ENCODE measurements around the gene ATP8A2. TPM values are rescaled to one million over a fixed set of nuclear protein-coding genes. Genes with fewer than 3 reads are reported as not detected.

Gene ATP8A2
- total RNA-seq, 2 donors from 2014 or later: 0.41 to 1.6 TPM

- no peak for DNase-seq (ENCODE audit: low spot score)
- ATAC-seq (ENCODE audit: insufficient number of reproducible peaks, low FRiP score, low read depth): no peak
- Histone ChIP-seq H3K27ac (no peak overlapping the region), H3K9me3 (no peaks in the 10 kb centered on the region), H3K36me3 (no peaks in the 10 kb centered on the region), H3K27me3 (replicated peaks; ENCODE audit: insufficient read depth) (no peaks in the 10 kb centered on the region), H3K4me1 (ENCODE audit: control insufficient read depth in 1 of 2, low read depth in 2 of 2) (peaks cover 0 to 5% of the 10 kb centered on the region in 2 donors), H3K4me3 (peak overlapping the region; percentile 59)
- TF ChIP-seq, protein P1, sequence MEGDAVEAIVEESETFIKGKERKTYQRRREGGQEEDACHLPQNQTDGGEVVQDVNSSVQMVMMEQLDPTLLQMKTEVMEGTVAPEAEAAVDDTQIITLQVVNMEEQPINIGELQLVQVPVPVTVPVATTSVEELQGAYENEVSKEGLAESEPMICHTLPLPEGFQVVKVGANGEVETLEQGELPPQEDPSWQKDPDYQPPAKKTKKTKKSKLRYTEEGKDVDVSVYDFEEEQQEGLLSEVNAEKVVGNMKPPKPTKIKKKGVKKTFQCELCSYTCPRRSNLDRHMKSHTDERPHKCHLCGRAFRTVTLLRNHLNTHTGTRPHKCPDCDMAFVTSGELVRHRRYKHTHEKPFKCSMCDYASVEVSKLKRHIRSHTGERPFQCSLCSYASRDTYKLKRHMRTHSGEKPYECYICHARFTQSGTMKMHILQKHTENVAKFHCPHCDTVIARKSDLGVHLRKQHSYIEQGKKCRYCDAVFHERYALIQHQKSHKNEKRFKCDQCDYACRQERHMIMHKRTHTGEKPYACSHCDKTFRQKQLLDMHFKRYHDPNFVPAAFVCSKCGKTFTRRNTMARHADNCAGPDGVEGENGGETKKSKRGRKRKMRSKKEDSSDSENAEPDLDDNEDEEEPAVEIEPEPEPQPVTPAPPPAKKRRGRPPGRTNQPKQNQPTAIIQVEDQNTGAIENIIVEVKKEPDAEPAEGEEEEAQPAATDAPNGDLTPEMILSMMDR (IDR thresholded peaks at IDR 0.05): no peak
Measured at GRCh38 chr13:25372284-25373081, 709 bp downstream of the ATP8A2 start.

DNA sequence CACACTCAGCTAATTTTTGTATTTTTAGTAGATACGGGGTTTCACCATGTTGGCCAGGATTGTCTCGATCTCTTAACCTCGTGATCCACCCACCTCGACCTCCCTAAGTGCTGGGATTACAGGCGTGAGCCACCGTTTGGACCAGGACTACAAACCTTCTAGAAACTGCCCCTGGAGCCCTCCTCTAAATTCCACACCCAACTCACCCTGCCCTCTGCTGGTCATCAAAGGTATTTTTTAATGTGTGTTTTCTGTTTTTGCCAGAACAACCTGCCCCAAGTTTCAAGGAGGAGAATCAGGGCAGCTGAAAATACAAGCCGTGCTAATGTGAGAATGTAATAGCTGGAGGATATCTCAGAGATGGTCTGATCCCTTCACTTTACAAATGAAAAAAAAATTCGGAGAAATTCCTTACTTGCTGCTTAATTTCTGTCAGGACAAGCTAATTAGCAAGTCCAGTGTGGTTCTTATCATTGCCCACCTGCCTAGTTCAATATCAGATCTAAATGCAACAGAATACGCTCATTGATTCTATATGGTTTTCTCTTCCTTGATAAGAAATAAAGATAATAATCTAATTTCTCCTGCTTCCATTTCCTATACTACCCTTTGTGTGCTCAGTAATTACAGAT lies 4.1 kb downstream of the ATP8A2 start:
- Histone ChIP-seq H3K27ac (no peak overlapping the region), H3K9me3 (no peaks in the 10 kb centered on the region), H3K4me3 (no peak overlapping the region), H3K27me3 (replicated peaks; ENCODE audit: insufficient read depth) (no peaks in the 10 kb centered on the region), H3K4me1 (ENCODE audit: control insufficient read depth in 1 of 2, low read depth in 2 of 2) (peaks cover 0 to 5% of the 10 kb centered on the region in 2 donors), H3K36me3 (no peaks in the 10 kb centered on the region)
- no peak for DNase-seq (ENCODE audit: low spot score)
- ATAC-seq (ENCODE audit: insufficient number of reproducible peaks, low FRiP score, low read depth): no peak
- TF ChIP-seq, protein P1 (IDR thresholded peaks at IDR 0.05): peak; percentile 53

GRCh38 chr13:25377244-25377962 lies 5.6 kb downstream of the ATP8A2 start:
- Histone ChIP-seq H3K27ac (no peak overlapping the region), H3K4me1 (ENCODE audit: control insufficient read depth in 1 of 2, low read depth in 2 of 2) (peaks cover 0 to 2% of the 10 kb centered on the region in 2 donors), H3K36me3 (no peaks in the 10 kb centered on the region), H3K9me3 (no peaks in the 10 kb centered on the region), H3K27me3 (replicated peaks; ENCODE audit: insufficient read depth) (no peaks in the 10 kb centered on the region), H3K4me3 (no peak overlapping the region)
- no peak for DNase-seq (ENCODE audit: low spot score)
- ATAC-seq (ENCODE audit: insufficient number of reproducible peaks, low FRiP score, low read depth): no peak
- TF ChIP-seq, protein P1 (IDR thresholded peaks at IDR 0.05): no peak

DNA sequence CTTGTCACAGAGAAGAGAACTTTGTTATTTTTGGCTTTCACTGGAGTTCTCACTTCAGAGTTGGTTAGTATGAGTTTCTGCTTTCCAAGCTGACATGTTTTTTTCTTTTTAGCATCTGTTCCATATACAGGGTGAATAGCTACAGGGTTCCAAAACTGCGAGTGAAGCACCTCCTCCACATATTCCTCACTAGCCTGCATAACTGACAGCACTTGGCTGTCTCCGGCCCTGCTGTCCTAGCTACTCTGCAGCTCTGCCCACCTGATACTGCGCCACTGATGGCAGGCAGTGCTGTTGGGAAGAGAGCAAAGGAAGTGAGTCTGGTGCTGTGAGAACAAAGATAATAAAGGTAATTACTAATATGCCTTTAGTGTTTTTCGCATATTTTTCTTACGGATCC lies 6.8 kb downstream of the ATP8A2 start:
- no peaks in the 10 kb centered on the region for H3K27me3 ChIP-seq (replicated peaks; ENCODE audit: insufficient read depth)
- DNase-seq (ENCODE audit: low spot score): no peak
- no peak for ATAC-seq (ENCODE audit: insufficient number of reproducible peaks, low FRiP score, low read depth)
- H3K4me1 ChIP-seq (ENCODE audit: control insufficient read depth in 1 of 2, low read depth in 2 of 2): no peaks in the 10 kb centered on the region
- no peak overlapping the region for H3K27ac ChIP-seq
- H3K9me3 ChIP-seq: no peaks in the 10 kb centered on the region
- H3K36me3 ChIP-seq: no peaks in the 10 kb centered on the region
- TF ChIP-seq, protein P1 (IDR thresholded peaks at IDR 0.05): no peak
- H3K4me3 ChIP-seq: no peak overlapping the region

- Histone ChIP-seq H3K36me3 (no peaks in the 10 kb centered on the region), H3K4me1 (ENCODE audit: control insufficient read depth in 1 of 2, low read depth in 2 of 2) (no peaks in the 10 kb centered on the region)
- no peak for ATAC-seq (ENCODE audit: insufficient number of reproducible peaks, low FRiP score, low read depth)
Measured at GRCh38 chr13:25379011-25379410, 7.2 kb downstream of the ATP8A2 start.

More at GRCh38 chr13:25379011-25379410, 7.2 kb downstream of the ATP8A2 start:
- no peaks in the 10 kb centered on the region for H3K27me3 ChIP-seq (replicated peaks; ENCODE audit: insufficient read depth)
- DNase-seq (ENCODE audit: low spot score): no peak
- H3K27ac ChIP-seq: no peak overlapping the region
- TF ChIP-seq, protein P1 (IDR thresholded peaks at IDR 0.05): no peak
- H3K9me3 ChIP-seq: no peaks in the 10 kb centered on the region
- no peak overlapping the region for H3K4me3 ChIP-seq
